ENCODE data around the gene USP37. TPM values are rescaled to one million over a fixed set of nuclear protein-coding genes. Genes with fewer than 3 reads are reported as not detected.
A peak's percentile ranks its signal among the peaks of the same experiment; 100 is the strongest.

Gene USP37
- total and polyA plus RNA-seq, 2 of the 13 experiments (the other 11 are each of a cell fraction or from before 2014, with no cell fraction given): 6.5 to 30.6 TPM

DNA sequence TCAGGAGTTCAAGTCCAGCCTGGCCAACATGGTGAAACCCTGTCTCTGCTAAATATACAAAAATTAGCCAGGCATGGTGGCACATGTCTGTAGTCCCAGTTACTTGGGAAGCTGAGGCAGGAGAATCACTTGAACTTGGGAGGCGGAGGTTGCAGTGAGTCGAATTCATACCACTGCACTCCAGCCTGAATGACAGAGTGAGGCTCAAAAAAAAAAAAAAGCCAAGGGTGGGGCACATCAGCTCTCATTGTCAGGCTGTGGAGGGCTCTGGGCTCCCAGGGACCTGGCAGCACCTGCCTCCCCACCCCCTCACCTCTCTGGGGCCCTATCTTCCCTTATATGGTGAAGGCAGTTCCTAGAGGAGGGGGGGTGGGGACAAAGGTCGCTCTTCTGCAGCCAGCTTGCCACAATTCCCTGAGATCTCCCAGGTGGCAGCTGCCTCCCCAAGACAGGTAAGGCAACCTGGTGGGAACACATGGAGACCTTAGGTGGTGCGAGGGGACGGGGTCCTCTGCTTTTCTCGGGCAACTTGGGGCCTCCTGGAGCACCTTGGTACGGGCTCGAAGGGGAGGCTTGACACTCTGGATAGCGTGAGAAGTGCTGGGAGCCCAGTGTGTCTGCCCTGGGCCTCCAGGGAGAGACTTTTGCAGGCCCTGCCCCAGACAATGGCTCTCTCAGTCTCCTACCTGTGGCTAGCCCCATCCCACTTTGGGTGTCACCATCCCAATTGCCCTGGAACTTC is 149.3 kb downstream of the USP37 start, which contains the start of gene VIL1 (continued):
- TF ChIP-seq, protein P1, sequence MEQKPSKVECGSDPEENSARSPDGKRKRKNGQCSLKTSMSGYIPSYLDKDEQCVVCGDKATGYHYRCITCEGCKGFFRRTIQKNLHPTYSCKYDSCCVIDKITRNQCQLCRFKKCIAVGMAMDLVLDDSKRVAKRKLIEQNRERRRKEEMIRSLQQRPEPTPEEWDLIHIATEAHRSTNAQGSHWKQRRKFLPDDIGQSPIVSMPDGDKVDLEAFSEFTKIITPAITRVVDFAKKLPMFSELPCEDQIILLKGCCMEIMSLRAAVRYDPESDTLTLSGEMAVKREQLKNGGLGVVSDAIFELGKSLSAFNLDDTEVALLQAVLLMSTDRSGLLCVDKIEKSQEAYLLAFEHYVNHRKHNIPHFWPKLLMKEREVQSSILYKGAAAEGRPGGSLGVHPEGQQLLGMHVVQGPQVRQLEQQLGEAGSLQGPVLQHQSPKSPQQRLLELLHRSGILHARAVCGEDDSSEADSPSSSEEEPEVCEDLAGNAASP (CRISPR knock-in tag; IDR thresholded peaks at IDR 0.05; ENCODE audit: borderline replicate concordance): peak; percentile 69; the same call in 1 of the 2 replicates
- TF ChIP-seq, protein P2, sequence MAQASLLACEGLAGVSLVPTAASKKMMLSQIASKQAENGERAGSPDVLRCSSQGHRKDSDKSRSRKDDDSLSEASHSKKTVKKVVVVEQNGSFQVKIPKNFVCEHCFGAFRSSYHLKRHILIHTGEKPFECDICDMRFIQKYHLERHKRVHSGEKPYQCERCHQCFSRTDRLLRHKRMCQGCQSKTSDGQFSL (CRISPR knock-in tag; IDR thresholded peaks at IDR 0.05): peak; percentile 94
- TF ChIP-seq GATA4 (IDR thresholded peaks at IDR 0.05; ENCODE audit: borderline replicate concordance, low read depth) (0 out of 2 replicates have a peak, but pooled peaks have one; percentile 52), ZNF674 (CRISPR knock-in tag; IDR thresholded peaks at IDR 0.05; ENCODE audit: low read depth) (no peak), BORCS8-MEF2B (CRISPR knock-in tag; IDR thresholded peaks at IDR 0.05) (peak; percentile 65; the same call in 1 of the 2 replicates), CBX5 (CRISPR knock-in tag; IDR thresholded peaks at IDR 0.05; ENCODE audit: borderline replicate concordance) (peak; percentile 85; the same call in 1 of the 2 replicates), FOXJ3 (CRISPR knock-in tag; IDR thresholded peaks at IDR 0.05; ENCODE audit: borderline replicate concordance) (no peak), RCOR2 (CRISPR knock-in tag; IDR thresholded peaks at IDR 0.05) (peak; percentile 63; the same call in 1 of the 2 replicates), ZNF772 (CRISPR knock-in tag; IDR thresholded peaks at IDR 0.05) (peak; percentile 86), PAX8 (CRISPR knock-in tag; IDR thresholded peaks at IDR 0.05; ENCODE audit: borderline replicate concordance) (no peak), ZNF7 (CRISPR knock-in tag; IDR thresholded peaks at IDR 0.05) (0 out of 2 replicates have a peak, but pooled peaks have one; percentile 32), MYC (CRISPR knock-in tag; IDR thresholded peaks at IDR 0.05; ENCODE audit: borderline replicate concordance) (peak; percentile 84)
- TF ChIP-seq, protein P3, sequence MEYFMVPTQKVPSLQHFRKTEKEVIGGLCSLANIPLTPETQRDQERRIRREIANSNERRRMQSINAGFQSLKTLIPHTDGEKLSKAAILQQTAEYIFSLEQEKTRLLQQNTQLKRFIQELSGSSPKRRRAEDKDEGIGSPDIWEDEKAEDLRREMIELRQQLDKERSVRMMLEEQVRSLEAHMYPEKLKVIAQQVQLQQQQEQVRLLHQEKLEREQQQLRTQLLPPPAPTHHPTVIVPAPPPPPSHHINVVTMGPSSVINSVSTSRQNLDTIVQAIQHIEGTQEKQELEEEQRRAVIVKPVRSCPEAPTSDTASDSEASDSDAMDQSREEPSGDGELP (IDR thresholded peaks at IDR 0.05; ENCODE audit: borderline replicate concordance, low read depth): peak; percentile 81
- TF ChIP-seq, protein P4, sequence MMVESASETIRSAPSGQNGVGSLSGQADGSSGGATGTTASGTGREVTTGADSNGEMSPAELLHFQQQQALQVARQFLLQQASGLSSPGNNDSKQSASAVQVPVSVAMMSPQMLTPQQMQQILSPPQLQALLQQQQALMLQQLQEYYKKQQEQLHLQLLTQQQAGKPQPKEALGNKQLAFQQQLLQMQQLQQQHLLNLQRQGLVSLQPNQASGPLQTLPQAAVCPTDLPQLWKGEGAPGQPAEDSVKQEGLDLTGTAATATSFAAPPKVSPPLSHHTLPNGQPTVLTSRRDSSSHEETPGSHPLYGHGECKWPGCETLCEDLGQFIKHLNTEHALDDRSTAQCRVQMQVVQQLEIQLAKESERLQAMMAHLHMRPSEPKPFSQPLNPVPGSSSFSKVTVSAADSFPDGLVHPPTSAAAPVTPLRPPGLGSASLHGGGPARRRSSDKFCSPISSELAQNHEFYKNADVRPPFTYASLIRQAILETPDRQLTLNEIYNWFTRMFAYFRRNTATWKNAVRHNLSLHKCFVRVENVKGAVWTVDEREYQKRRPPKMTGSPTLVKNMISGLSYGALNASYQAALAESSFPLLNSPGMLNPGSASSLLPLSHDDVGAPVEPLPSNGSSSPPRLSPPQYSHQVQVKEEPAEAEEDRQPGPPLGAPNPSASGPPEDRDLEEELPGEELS (CRISPR knock-in tag; IDR thresholded peaks at IDR 0.05): peak; percentile 80
- TF ChIP-seq, protein P5, sequence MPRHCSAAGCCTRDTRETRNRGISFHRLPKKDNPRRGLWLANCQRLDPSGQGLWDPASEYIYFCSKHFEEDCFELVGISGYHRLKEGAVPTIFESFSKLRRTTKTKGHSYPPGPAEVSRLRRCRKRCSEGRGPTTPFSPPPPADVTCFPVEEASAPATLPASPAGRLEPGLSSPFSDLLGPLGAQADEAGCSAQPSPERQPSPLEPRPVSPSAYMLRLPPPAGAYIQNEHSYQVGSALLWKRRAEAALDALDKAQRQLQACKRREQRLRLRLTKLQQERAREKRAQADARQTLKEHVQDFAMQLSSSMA (CRISPR knock-in tag; IDR thresholded peaks at IDR 0.05): peak; percentile 91; the same call in 1 of the 2 replicates
- TF ChIP-seq, protein P6, sequence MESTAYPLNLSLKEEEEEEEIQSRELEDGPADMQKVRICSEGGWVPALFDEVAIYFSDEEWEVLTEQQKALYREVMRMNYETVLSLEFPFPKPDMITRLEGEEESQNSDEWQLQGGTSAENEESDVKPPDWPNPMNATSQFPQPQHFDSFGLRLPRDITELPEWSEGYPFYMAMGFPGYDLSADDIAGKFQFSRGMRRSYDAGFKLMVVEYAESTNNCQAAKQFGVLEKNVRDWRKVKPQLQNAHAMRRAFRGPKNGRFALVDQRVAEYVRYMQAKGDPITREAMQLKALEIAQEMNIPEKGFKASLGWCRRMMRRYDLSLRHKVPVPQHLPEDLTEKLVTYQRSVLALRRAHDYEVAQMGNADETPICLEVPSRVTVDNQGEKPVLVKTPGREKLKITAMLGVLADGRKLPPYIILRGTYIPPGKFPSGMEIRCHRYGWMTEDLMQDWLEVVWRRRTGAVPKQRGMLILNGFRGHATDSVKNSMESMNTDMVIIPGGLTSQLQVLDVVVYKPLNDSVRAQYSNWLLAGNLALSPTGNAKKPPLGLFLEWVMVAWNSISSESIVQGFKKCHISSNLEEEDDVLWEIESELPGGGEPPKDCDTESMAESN (CRISPR knock-in tag; conservative IDR thresholded peaks at IDR 0.05): peak; percentile 85; the same call in 1 of the 2 replicates
- TF ChIP-seq, protein P7, sequence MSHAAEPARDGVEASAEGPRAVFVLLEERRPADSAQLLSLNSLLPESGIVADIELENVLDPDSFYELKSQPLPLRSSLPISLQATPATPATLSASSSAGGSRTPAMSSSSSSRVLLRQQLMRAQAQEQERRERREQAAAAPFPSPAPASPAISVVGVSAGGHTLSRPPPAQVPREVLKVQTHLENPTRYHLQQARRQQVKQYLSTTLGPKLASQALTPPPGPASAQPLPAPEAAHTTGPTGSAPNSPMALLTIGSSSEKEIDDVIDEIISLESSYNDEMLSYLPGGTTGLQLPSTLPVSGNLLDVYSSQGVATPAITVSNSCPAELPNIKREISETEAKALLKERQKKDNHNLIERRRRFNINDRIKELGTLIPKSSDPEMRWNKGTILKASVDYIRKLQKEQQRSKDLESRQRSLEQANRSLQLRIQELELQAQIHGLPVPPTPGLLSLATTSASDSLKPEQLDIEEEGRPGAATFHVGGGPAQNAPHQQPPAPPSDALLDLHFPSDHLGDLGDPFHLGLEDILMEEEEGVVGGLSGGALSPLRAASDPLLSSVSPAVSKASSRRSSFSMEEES (CRISPR knock-in tag; IDR thresholded peaks at IDR 0.05): peak; percentile 76

Data from HepG2 (cell line).